ENCODE measurements around the gene GBP5.
"Not testable (repeated sequence)": the region's sequence is repeated elsewhere in the genome, so short reads cannot be mapped to it uniquely, and the experiment has no call there.

The GBP5 gene

GRCh38 chr1:89295187-89295586, 22.5 kb upstream of the GBP5 start:
- H3K9me3 Mint-ChIP-seq, result peaks cover 45% of the 10 kb centered on the region
- CTCF ChIA-PET, result interaction anchor here (1.1 to 2.5 kb wide), 2 partner anchors 22 to 63 kb away, joined by 4 to 9 read pairs; partner anchors contain the start of gene GBP5
- DNase-seq, result peak; percentile 40
- H3K27me3 Mint-ChIP-seq, result no peaks in the 10 kb centered on the region
- H3K36me3 Mint-ChIP-seq, result peaks cover 63% of the 10 kb centered on the region
- peak overlapping the region; percentile 29 for H3K27ac Mint-ChIP-seq
- no peak overlapping the region for H3K4me3 Mint-ChIP-seq
- H3K4me1 Mint-ChIP-seq, result peaks cover 79% of the 10 kb centered on the region

- no peak overlapping the region for H3K4me3 Mint-ChIP-seq
- peaks cover 56% of the 10 kb centered on the region for H3K9me3 Mint-ChIP-seq
- H3K27ac Mint-ChIP-seq, result no peak overlapping the region
- H3K36me3 Mint-ChIP-seq, result peaks cover 74% of the 10 kb centered on the region
- no peak for DNase-seq
- CTCF ChIA-PET, result interaction anchor here (1.1 kb wide), 1 partner anchor 10 kb away, joined by 3 read pairs; no protein-coding TSS in a partner anchor
- H3K4me1 Mint-ChIP-seq, result peaks cover 82% of the 10 kb centered on the region
- H3K27me3 Mint-ChIP-seq, result no peaks in the 10 kb centered on the region
These were observed 18.6 kb upstream of the GBP5 start for GRCh38 chr1:89291276-89291675.

DNA sequence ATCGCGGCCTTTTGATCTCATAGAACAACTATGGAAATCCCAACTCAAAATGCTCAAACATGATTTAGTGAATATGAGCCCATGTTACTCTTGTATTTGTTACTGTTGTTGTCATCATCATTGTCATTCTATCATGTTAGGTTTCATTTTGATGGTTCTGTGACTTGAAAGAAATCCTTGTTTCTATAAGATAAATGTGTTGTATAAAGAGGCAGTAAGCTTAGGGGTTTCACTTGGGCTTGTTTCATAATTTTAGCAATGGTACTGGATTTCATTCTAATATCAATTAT, 15.3 kb upstream of the GBP5 start:
- Mint-ChIP-seq H3K9me3 (peaks cover 55% of the 10 kb centered on the region), H3K36me3 (peaks cover 72% of the 10 kb centered on the region), H3K27ac (peak overlapping the region; percentile 96), H3K4me3 (peak overlapping the region; percentile 1), H3K4me1 (peaks cover 82% of the 10 kb centered on the region), H3K27me3 (no peaks in the 10 kb centered on the region)
- no peak for DNase-seq
- CTCF ChIA-PET, result interaction anchor here (0.8 to 3.7 kb wide), 4 partner anchors 10 to 22 kb away, joined by 4 to 25 read pairs (median 5); partner anchors contain the start of gene GBP5

GRCh38 chr1:89287181-89288050, 14.8 kb upstream of the GBP5 start:
- H3K4me1 Mint-ChIP-seq, result peaks cover 77% of the 10 kb centered on the region
- DNase-seq, result no peak
- H3K4me3 Mint-ChIP-seq, result peak overlapping the region; percentile 1
- peaks cover 49% of the 10 kb centered on the region for H3K9me3 Mint-ChIP-seq
- H3K36me3 Mint-ChIP-seq, result peaks cover 66% of the 10 kb centered on the region
- CTCF ChIA-PET, result interaction anchor here (0.8 to 3.7 kb wide), 6 partner anchors 10 to 70 kb away, joined by 3 to 25 read pairs (median 5); partner anchors contain the start of gene GBP5
- no peaks in the 10 kb centered on the region for H3K27me3 Mint-ChIP-seq
- peak overlapping the region; percentile 96 for H3K27ac Mint-ChIP-seq

- no peaks in the 10 kb centered on the region for H3K27me3 Mint-ChIP-seq
- DNase-seq, result peak; percentile 41
- peaks cover 82% of the 10 kb centered on the region for H3K4me1 Mint-ChIP-seq
- H3K36me3 Mint-ChIP-seq, result peaks cover 67% of the 10 kb centered on the region
- peaks cover 47% of the 10 kb centered on the region for H3K9me3 Mint-ChIP-seq
- peak overlapping the region; percentile 28 for H3K4me3 Mint-ChIP-seq
- peak overlapping the region; percentile 96 for H3K27ac Mint-ChIP-seq
- CTCF ChIA-PET, result interaction anchor here (1.2 to 3.7 kb wide), 5 partner anchors 9 to 71 kb away, joined by 3 to 25 read pairs (median 6); partner anchors contain the start of gene GBP5
These were observed 14.0 kb upstream of the GBP5 start for GRCh38 chr1:89286549-89287180.

DNA sequence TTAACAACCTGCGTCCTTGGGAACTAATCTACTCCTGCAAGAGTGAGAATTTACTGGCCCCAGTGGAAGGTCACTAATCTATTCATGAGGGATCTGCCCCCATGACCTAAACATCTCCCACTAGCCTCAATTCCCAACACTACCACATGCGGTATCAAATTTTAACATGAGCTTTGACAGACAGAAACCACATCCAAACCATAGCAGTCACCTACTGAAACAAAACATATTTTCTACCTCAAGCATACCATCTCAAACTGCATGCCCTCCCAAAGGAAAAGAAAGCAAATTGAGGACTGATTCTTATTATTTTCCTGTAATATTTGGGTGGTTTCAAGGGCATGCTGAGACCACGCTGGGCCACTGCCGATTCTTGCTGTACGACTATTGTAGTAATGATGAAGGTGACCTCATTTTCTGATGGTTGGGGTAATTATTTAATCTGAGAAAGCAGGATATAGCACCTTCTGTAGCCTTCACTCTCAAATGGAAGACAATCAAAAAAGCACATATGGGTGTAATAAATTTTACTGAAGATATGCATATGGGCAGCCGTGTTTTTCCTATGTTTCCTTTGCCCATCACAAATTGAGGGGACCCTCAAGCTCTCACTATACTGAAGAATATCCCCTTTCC, 13.2 kb upstream of the GBP5 start:
- CTCF ChIA-PET, result interaction anchor here (1.2 to 3.7 kb wide), 4 partner anchors 8 to 77 kb away, joined by 3 to 25 read pairs (median 10); partner anchors contain the start of gene GBP5
- peaks cover 47% of the 10 kb centered on the region for H3K9me3 Mint-ChIP-seq
- DNase-seq, result no peak
- H3K4me3 Mint-ChIP-seq, result no peak overlapping the region
- H3K4me1 Mint-ChIP-seq, result peaks cover 86% of the 10 kb centered on the region
- no peaks in the 10 kb centered on the region for H3K27me3 Mint-ChIP-seq
- peak overlapping the region; percentile 96 for H3K27ac Mint-ChIP-seq
- H3K36me3 Mint-ChIP-seq, result peaks cover 66% of the 10 kb centered on the region

- peaks cover 87% of the 10 kb centered on the region for H3K4me1 Mint-ChIP-seq
- not testable (repeated sequence) for H3K4me3 Mint-ChIP-seq, H3K27me3 Mint-ChIP-seq, DNase-seq
- peak overlapping the region; percentile 96 for H3K27ac Mint-ChIP-seq
- H3K36me3 Mint-ChIP-seq, result peaks cover 66% of the 10 kb centered on the region
- peaks cover 40% of the 10 kb centered on the region for H3K9me3 Mint-ChIP-seq
- CTCF ChIA-PET, result interaction anchor here (0.9 kb wide), 1 partner anchor 26 kb away, joined by 3 read pairs; no protein-coding TSS in a partner anchor
These were observed 11.6 kb upstream of the GBP5 start for GRCh38 chr1:89284078-89284763.

GRCh38 chr1:89280766-89281165, 8.1 kb upstream of the GBP5 start:
- Mint-ChIP-seq H3K27me3 (no peaks in the 10 kb centered on the region), H3K4me1 (peaks cover 84% of the 10 kb centered on the region), H3K36me3 (peaks cover 47% of the 10 kb centered on the region), H3K9me3 (peaks cover 34% of the 10 kb centered on the region), H3K4me3 (no peak overlapping the region), H3K27ac (no peak overlapping the region)
- no peak for DNase-seq
- CTCF ChIA-PET, result interaction anchor here (0.9 to 2.9 kb wide), 2 partner anchors 11 to 78 kb away, joined by 3 to 14 read pairs; no protein-coding TSS in a partner anchor

DNA sequence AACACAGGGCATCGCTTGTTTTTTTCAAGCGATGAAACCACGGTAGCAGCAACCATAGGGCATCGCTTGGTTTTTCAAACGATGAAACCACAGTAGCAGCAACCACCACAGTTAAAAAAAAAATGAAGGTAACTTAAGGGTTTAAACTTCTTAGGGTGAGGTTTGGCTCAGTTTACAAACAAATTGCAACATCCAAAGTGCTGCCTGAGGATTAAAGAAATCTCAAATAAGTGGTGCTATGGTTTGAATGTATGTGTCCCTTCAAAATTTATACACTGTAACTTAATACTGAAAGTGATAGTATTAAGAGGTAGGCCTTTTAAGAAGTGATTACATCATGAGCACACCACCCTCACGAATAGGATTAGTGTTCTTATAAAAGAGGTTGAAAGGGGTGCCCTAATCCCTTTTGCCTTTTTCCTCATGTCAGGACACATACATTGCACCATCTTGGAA, 6.4 kb upstream of the GBP5 start:
- H3K4me3 Mint-ChIP-seq, result peak overlapping the region; percentile 10
- CTCF ChIA-PET, result interaction anchor here (2.1 to 12.4 kb wide), 3 partner anchors 8 to 79 kb away, joined by 6 to 122 read pairs (median 14); no protein-coding TSS in a partner anchor
- peaks cover 37% of the 10 kb centered on the region for H3K36me3 Mint-ChIP-seq
- H3K9me3 Mint-ChIP-seq, result peaks cover 23% of the 10 kb centered on the region
- H3K27ac Mint-ChIP-seq, result peak overlapping the region; percentile 98
- no peaks in the 10 kb centered on the region for H3K27me3 Mint-ChIP-seq
- peaks cover 85% of the 10 kb centered on the region for H3K4me1 Mint-ChIP-seq
- DNase-seq, result peak; percentile 47

DNA sequence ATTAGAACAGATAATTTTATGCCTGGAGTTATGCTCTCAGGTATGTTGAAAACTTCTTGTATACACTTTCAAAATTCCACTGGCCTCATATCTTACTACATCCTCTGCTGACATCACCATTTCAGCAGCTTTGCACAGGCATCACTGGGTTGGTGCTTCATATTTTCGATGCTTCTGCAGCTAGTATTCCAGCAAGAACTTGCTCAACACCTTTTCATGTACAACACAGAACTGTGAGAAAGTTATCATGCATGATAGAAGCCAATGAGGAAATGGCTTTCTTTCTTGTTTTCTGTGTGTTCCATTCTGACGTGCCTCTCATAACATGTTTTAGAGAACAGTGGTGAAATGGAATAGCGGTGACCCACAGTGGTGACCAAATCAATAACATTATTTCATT, 5.1 kb upstream of the GBP5 start:
- CTCF ChIA-PET, result interaction anchor here (0.5 to 12.4 kb wide), 5 partner anchors 9 to 81 kb away, joined by 3 to 122 read pairs (median 6); partner anchors contain the start of gene GBP4
- Mint-ChIP-seq H3K9me3 (peaks cover 22% of the 10 kb centered on the region), H3K27me3 (no peaks in the 10 kb centered on the region), H3K4me3 (no peak overlapping the region), H3K27ac (peak overlapping the region; percentile 98), H3K4me1 (peaks cover 86% of the 10 kb centered on the region), H3K36me3 (peaks cover 33% of the 10 kb centered on the region)
- peak; percentile 45 for DNase-seq

DNA sequence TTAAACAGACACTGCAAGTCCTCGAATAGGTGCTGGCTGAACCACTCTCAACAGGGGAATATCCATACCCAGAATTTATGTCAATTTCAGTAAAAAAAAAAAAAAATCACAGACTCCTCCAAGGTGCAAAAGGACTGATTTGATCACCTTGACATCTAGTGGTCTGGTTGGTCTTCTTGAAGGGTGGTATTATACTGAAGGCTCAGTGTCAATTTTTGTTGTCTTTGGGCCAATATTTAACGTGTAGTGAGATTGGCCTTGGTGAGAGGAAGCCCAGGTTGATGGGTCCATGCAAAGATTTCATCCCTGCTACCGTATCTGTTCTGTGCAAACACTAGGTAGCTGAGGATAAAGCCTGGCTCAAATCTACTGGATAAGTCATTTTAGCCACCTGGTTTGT, 4.0 kb upstream of the GBP5 start:
- Mint-ChIP-seq H3K4me1 (peaks cover 80% of the 10 kb centered on the region), H3K9me3 (peaks cover 16% of the 10 kb centered on the region), H3K4me3 (no peak overlapping the region), H3K36me3 (peaks cover 37% of the 10 kb centered on the region), H3K27me3 (no peaks in the 10 kb centered on the region), H3K27ac (peak overlapping the region; percentile 77)
- CTCF ChIA-PET, result interaction anchor here (0.8 to 12.4 kb wide), 18 partner anchors 10 to 303 kb away, joined by 3 to 122 read pairs (median 5); partner anchors contain the start of genes GBP1, GBP4 and GBP6
- DNase-seq, result no peak

DNA sequence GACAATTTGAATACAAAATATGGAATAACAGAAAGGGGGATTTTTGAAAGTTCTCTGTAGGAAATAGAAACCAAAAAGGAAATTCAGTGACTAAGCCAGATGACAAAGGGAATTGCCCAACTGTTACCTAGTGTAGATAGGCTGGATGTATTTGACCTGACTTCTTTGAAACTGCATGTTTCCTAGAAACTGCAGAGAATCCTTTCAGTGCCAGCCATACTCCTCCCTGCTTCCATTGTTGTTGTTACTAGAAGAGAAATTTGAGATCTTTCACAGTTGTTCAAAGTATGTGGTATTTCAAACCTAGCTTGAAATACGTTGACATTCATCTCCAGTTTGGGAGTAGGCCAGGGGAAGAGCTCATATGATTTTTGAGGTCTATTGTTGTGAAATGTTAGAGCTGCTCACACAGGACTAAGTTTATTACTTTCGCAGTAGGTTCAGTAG, 1.8 kb upstream of the GBP5 start:
- Mint-ChIP-seq H3K36me3 (peaks cover 41% of the 10 kb centered on the region), H3K27me3 (no peaks in the 10 kb centered on the region), H3K4me1 (peaks cover 69% of the 10 kb centered on the region), H3K27ac (peak overlapping the region; percentile 98), H3K9me3 (peaks cover 8% of the 10 kb centered on the region), H3K4me3 (peak overlapping the region; percentile 76)
- CTCF ChIA-PET, result interaction anchor here (1.1 to 12.4 kb wide), 10 partner anchors 12 to 292 kb away, joined by 3 to 122 read pairs (median 10); partner anchors contain the start of genes GBP2 and GBP4
- DNase-seq, result peak; percentile 31

- CTCF ChIA-PET, result interaction anchor here (0.7 to 12.4 kb wide), 13 partner anchors 13 to 301 kb away, joined by 3 to 122 read pairs (median 4); partner anchors contain the start of gene GBP4
- peaks cover 47% of the 10 kb centered on the region for H3K36me3 Mint-ChIP-seq
These were observed 691 bp upstream of the GBP5 start for GRCh38 chr1:89273324-89273778.

More at GRCh38 chr1:89273324-89273778, 691 bp upstream of the GBP5 start:
- H3K4me1 Mint-ChIP-seq, result peaks cover 69% of the 10 kb centered on the region
- H3K9me3 Mint-ChIP-seq, result peaks cover 5% of the 10 kb centered on the region
- DNase-seq, result peak; percentile 39
- peak overlapping the region; percentile 93 for H3K4me3 Mint-ChIP-seq
- H3K27ac Mint-ChIP-seq, result peak overlapping the region; percentile 98
- H3K27me3 Mint-ChIP-seq, result no peaks in the 10 kb centered on the region

All from activated naive CD4-positive, alpha-beta T cell treated with anti-CD3 and anti-CD28 coated beads, Interleukin-2, amount 10 ng/mL, durations not matched to agents 7 days and 5 days (primary cell).